Hepatocyte (in vitro differentiated cells): ENCODE data around the gene SPINDOC.

Experiments used
- CTCF ChIP-seq: fragments of 200-600 bp; sonication (generic); IDR thresholded peaks from 2 replicates; pipeline ENCODE4 v1.5.1; 2016; ENCODE audit warnings: antibody characterized with exemption, mild to moderate bottlenecking; ENCODE audit not compliant: poor library complexity
- EZH2 ChIP-seq: fragments of 200-600 bp; sonication (generic); IDR thresholded peaks from 2 replicates; pipeline ENCODE4 v1.6.1; 2016; ENCODE audit warnings: antibody characterized with exemption, mild to moderate bottlenecking, borderline replicate concordance

- no peak for TF ChIP-seq CTCF
- no peak for TF ChIP-seq EZH2
Measured at GRCh38 chr11:63868399-63869064, 55.3 kb downstream of the SPINDOC start.
